NCI-H187 (cell line): ENCODE results near the gene TRIM65.
"Not testable (repeated sequence)": the region's sequence is repeated elsewhere in the genome, so short reads cannot be mapped to it uniquely, and the experiment has no call there.

Source experiments
- DNase-seq, 2 experiments: peaks; one replicate each; lab custom pipeline; 2025; lab: John Stamatoyannopoulos, UW

TRIM65 gene

GRCh38 chr17:75875182-75875939 is 21.4 kb downstream of the TRIM65 start:
- no peak for DNase-seq

- no peak for DNase-seq
These were observed 22.2 kb downstream of the TRIM65 start for GRCh38 chr17:75874323-75875181.

- no peak for DNase-seq
These were observed 23.0 kb downstream of the TRIM65 start for GRCh38 chr17:75873587-75874322.

GRCh38 chr17:75872434-75873351 is 24.1 kb downstream of the TRIM65 start:
- no peak for DNase-seq

- DNase-seq, result not testable (repeated sequence)
These were observed 26.5 kb downstream of the TRIM65 start for GRCh38 chr17:75870228-75870627.

GRCh38 chr17:75869282-75870141 is 27.2 kb downstream of the TRIM65 start:
- DNase-seq, result no peak

- not testable (repeated sequence) for DNase-seq
These were observed 27.9 kb downstream of the TRIM65 start for GRCh38 chr17:75868730-75869281.

GRCh38 chr17:75865404-75866188 is 31.2 kb downstream of the TRIM65 start:
- not testable (repeated sequence) for DNase-seq

- DNase-seq, result not testable (repeated sequence)
These were observed 31.9 kb downstream of the TRIM65 start for GRCh38 chr17:75864887-75865286.

- DNase-seq, result no peak
These were observed 32.3 kb downstream of the TRIM65 start for GRCh38 chr17:75864448-75864871.

- no peak for DNase-seq
These were observed 34.8 kb downstream of the TRIM65 start for GRCh38 chr17:75861927-75862317.

- DNase-seq, result not testable (repeated sequence)
These were observed 37.4 kb downstream of the TRIM65 start for GRCh38 chr17:75859358-75859757.

- no peak for DNase-seq
These were observed 40.5 kb downstream of the TRIM65 start for GRCh38 chr17:75856062-75856756.

GRCh38 chr17:75855310-75856061 is 41.3 kb downstream of the TRIM65 start, which contains the start of gene WBP2:
Gene WBP2 (minus strand): TSS chr17:75855335. CDS start chr17:75855297, 38 bp downstream.
- peak; percentile 90 to 97 for DNase-seq

GRCh38 chr17:75854881-75855309 is 41.9 kb downstream of the TRIM65 start:
- no peak for DNase-seq

GRCh38 chr17:75854101-75854748 is 42.5 kb downstream of the TRIM65 start:
- DNase-seq, result no peak

GRCh38 chr17:75853433-75853832 is 43.3 kb downstream of the TRIM65 start:
- DNase-seq, result no peak
